HEK293T (cell line): ENCODE measurements around the gene PPP2R5C.

Source experiments
- ARNT ChIP-seq: fragments of 450-650 bp; IDR thresholded peaks from 2 replicates; pipeline ENCODE4 v1.6.1; 2017; ENCODE audit warnings: mild to moderate bottlenecking
- BHLHE40 ChIP-seq: fragments of 450-650 bp; IDR thresholded peaks from 2 replicates; pipeline ENCODE4 v1.6.1; 2016; ENCODE audit warnings: mild to moderate bottlenecking, moderate library complexity, borderline replicate concordance
- FOXK2 ChIP-seq: fragments of 450-650 bp; IDR thresholded peaks from 2 replicates; pipeline ENCODE4 v1.6.1; 2016; ENCODE audit warnings: mild to moderate bottlenecking
- FOXM1 ChIP-seq: fragments of 450-650 bp; IDR thresholded peaks from 2 replicates; pipeline ENCODE4 v1.6.1; 2017; ENCODE audit warnings: mild to moderate bottlenecking, borderline replicate concordance
- LEF1 ChIP-seq: fragments of 450-650 bp; IDR thresholded peaks from 2 replicates; pipeline ENCODE4 v1.6.1; 2017; ENCODE audit warnings: mild to moderate bottlenecking, borderline replicate concordance
- NFRKB ChIP-seq: fragments of 450-650 bp; IDR thresholded peaks from 2 replicates; pipeline ENCODE4 v1.6.1; 2016; ENCODE audit warnings: mild to moderate bottlenecking, moderate library complexity
- SP1 ChIP-seq: fragments of 450-650 bp; IDR thresholded peaks from 2 replicates; pipeline ENCODE4 v1.6.1; 2017
- ZNF384 ChIP-seq: fragments of 450-650 bp; IDR thresholded peaks from 2 replicates; pipeline ENCODE4 v1.6.1; 2016

GRCh38 chr14:101928415-101928841 lies 166.9 kb downstream of the PPP2R5C start:
- TF ChIP-seq SP1 (no peak), NFRKB (no peak), FOXM1 (no peak), ZNF384 (no peak), LEF1 (no peak), ARNT (no peak), BHLHE40 (no peak), FOXK2 (no peak)
